ENCODE data around the gene TBCC. TPM values are rescaled to one million over a fixed set of nuclear protein-coding genes. Genes with fewer than 3 reads are reported as not detected.
A peak's percentile ranks its signal among the peaks of the same experiment; 100 is the strongest.
"Not testable (repeated sequence)": the region's sequence is repeated elsewhere in the genome, so short reads cannot be mapped to it uniquely, and the experiment has no call there.

TBCC gene
- total RNA-seq, 1 donor from 2014 or later = 33.2 TPM

- not testable (repeated sequence) for DNase-seq (ENCODE audit: low read depth, low spot score)
Measured at GRCh38 chr6:42733867-42734481, 11.9 kb downstream of the TBCC start.

DNA sequence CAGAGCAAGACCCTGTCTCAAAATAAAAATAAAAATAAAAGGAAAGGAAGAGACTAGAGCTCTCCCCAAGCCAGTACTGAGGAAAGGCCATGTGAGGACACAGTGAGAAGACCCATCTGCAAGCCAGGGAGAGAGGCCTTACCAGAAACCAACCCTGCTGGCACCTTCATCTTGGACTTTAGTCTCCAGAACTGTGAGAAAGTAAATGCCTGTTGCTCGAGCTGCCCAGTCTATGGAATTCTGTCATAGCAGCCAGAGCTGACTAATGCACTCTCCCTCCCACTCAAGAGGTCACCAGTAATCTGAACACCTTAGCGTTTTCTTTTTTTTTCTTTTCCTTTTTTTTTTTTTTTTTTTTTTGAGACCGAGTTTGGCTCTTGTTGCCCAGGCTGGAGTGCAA, 16.2 kb downstream of the TBCC start:
- DNase-seq (ENCODE audit: low read depth, low spot score) = no peak

GRCh38 chr6:42727627-42728026, 18.3 kb downstream of the TBCC start:
- no peak for DNase-seq (ENCODE audit: low read depth, low spot score)

GRCh38 chr6:42727087-42727611, 18.8 kb downstream of the TBCC start:
- no peak for DNase-seq (ENCODE audit: low read depth, low spot score)

GRCh38 chr6:42726485-42727086, 19.3 kb downstream of the TBCC start:
- DNase-seq (ENCODE audit: low read depth, low spot score) = peak; percentile 50

DNA sequence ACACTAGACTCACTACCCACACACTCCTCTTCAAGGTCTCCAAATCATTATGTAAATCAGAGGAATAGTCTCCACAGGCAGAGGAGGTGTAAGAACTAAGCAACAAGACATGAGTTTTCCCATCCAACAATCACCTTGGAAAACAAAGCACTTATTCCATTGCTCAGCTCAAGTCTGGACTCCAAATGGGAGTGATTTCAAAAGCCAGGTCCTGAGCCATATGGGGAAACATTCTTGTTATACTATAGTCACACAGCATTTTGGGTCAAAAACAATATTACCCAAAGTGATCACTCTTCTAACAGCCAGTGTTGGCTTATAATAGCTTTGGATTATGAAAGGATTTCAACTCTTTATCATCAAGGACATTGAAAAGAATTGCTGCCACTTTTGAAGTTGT, 19.9 kb downstream of the TBCC start:
- no peak for DNase-seq (ENCODE audit: low read depth, low spot score)

GRCh38 chr6:42724825-42725224, 21.1 kb downstream of the TBCC start:
- DNase-seq (ENCODE audit: low read depth, low spot score) = no peak

- no peak for DNase-seq (ENCODE audit: low read depth, low spot score)
Measured at GRCh38 chr6:42722497-42722896, 23.4 kb downstream of the TBCC start, which contains the start of gene PRPH2. PRPH2 (minus strand) TSS chr6:42722597; CDS start chr6:42722334, 263 bp downstream.

DNA sequence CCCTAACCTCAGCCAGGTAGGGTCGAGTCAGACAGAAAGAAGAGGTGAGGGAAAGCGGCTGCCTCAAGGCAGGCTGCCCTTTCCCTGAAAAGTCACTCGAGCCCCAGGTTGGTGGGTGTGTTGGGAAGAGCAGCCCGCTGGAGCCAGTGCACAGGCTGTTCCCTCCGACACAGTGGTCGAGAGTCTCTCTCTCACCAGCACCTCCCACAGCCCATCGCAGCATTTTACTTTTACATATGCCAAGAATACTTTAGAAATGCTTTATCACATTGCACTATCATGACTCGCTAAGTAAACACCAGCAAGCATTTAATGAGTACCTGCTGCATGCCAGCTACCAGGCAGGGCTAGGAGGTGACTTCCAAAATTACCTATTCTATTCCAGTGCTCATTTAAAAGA, 25.2 kb downstream of the TBCC start:
- DNase-seq (ENCODE audit: low read depth, low spot score) = no peak

DNA sequence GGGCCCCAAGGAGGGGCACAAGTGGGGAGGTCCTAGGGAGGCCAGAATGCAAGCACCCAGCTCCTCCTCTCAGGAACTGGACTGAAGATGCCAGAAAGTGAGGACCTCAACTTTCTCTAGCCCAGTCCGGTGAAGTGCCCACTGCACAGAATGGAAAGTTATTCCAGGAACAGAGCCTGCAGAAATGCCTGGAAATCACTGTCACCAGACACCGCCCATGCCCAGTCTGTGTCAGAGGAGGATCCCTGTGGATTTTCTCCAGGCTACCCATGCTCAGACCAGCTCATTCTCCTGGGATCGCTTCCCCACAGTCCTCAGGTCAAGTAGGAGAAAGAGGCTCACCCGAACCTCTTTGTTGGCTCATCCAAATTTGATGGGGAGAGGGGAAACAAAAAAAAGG, 30.0 kb downstream of the TBCC start:
- DNase-seq (ENCODE audit: low read depth, low spot score) = no peak

DNA sequence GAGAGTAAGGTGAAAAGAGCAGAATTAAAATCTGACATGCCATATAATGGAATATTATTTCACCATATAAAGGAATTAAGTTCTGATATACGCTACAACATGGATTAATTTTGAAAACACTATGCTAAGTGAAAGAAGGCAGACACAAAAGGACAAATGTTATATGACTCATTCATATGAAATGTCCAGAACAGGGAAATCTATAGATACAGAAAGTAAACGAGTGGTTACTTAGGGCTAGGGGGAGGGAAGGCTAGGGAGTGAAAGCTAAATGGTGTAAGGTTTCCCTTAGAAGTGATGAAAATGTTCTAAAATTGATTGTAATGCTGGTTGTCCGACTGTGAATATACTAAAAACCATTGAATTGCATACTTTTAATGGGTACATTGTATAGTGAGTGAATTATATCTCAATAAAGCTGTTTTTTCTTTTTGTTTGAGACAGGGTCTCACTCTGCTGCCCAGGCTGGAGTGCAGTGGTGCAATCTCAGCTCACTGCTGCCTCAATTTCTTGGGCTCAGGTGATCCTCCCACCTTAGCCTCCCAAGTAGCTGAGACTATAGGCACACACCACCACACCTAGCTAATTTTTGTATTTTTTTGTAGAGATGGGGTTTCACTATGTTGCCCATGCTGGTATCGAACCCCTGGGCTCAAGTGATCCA, 31.7 kb downstream of the TBCC start:
- no peak for DNase-seq (ENCODE audit: low read depth, low spot score)

DNA sequence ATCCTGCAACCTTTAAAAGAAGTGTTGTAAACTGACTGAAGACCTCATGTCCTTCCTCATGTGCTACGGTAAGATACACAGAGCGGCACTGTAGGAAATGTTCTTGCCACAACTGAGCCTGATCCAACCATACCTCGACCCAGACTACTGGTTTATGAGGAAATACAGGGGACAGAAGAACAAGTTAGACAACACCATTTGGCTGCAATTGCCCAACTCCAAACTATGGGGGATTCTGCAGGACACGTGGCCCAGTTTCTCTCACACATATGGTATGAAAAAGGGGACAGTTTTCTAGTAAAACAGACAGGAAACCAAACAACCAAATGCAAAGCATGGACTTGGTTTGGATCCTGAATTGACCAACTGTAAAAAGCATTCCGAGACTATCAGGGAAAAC, 34.0 kb downstream of the TBCC start:
- no peak for DNase-seq (ENCODE audit: low read depth, low spot score)

DNA sequence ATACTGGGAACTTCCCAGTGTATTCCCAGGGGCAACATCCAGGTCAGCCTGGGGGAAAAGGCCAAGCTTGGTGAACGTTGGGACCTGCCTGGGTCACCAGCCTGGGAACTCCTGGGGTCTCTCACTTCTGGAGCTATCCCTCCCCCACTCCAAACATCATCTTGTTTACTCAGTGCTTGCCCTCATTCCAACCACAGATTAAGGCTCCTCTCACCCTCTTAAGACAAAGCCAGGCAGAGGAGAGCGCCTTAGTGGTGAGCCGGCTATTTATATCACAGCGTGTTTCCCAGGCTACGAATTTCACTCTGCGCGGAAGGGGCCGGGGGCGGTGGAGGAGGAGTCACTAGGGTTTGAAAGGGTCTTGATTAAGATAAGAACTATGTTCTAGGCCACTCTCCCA, 35.6 kb downstream of the TBCC start:
- DNase-seq (ENCODE audit: low read depth, low spot score) = no peak

GRCh38 chr6:42709871-42710270, 36.0 kb downstream of the TBCC start:
- DNase-seq (ENCODE audit: low read depth, low spot score) = no peak

- DNase-seq (ENCODE audit: low read depth, low spot score) = no peak
Measured at GRCh38 chr6:42708096-42708495, 37.8 kb downstream of the TBCC start.

GRCh38 chr6:42707595-42707994, 38.3 kb downstream of the TBCC start:
- no peak for DNase-seq (ENCODE audit: low read depth, low spot score)

GRCh38 chr6:42704937-42705374, 40.9 kb downstream of the TBCC start:
- DNase-seq (ENCODE audit: low read depth, low spot score) = no peak

GRCh38 chr6:42704251-42704936, 41.5 kb downstream of the TBCC start:
- no peak for DNase-seq (ENCODE audit: low read depth, low spot score)

DNA sequence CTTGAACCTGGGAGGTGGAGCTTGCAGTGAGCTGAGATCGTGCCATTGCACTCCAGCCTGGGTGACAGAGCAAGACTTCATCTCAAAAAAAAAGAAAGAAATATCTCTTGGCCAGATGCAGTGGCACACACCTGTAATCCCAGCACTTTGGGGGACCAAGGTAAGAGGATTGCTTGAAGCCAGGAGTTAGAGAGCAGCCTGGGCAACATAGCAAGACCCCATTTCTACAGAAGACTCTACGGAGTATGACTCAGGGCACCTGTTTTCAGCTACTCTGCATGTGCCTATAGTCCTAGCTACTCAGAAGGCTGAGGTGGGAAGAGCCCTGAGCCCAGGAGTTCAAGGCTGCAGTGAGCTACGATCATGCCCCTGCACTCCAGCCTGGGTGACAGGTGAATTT, 43.1 kb downstream of the TBCC start:
- DNase-seq (ENCODE audit: low read depth, low spot score) = not testable (repeated sequence)

GRCh38 chr6:42702200-42702599, 43.7 kb downstream of the TBCC start:
- DNase-seq (ENCODE audit: low read depth, low spot score) = peak; percentile 62

DNA sequence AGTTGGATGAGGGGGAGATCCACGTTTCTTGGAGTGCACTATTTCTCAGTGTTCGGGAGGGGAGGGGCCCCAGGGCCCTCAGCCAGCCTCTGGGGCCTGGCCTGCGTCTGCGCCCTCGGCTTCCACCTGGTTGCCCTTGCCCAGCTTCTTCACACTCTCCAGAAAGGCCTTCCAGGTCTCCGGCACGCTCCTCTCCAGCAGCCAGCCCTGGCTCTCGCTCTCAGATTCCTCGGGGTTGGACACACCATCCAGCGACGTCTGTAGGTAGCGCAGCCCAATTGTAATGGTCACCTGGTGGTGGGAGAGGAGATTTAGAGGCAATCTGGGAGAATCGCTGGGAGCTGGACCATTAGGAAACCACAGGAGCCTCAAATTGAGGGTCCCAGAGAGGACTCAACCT, 47.7 kb downstream of the TBCC start:
- no peak for DNase-seq (ENCODE audit: low read depth, low spot score)

GRCh38 chr6:42697268-42697655, 48.6 kb downstream of the TBCC start:
- no peak for DNase-seq (ENCODE audit: low read depth, low spot score)
